Vagina (tissue), 2 donors: ENCODE measurements around the gene SCD5.

ENCODE experiments used
- POLR2A ChIP-seq, 2 donors: fragments of 450-650 bp; IDR thresholded peaks; one replicate each; pipeline ENCODE4 v1.6.1; 2017; ENCODE audit warnings: antibody characterized with exemption in 2 of 2, mild to moderate bottlenecking in 2 of 2, moderate library complexity in 2 of 2
- TF ChIP-seq, protein P1 (sequence below), 3 experiments: fragments of 450-650 bp in 2 of 3; fragments of 200-600 bp in 1 of 3; sonication (generic) in 1 of 3; IDR thresholded peaks; one replicate each; pipeline ENCODE4 v1.5.1; 2017 to 2019; ENCODE audit warnings: antibody characterized with exemption in 3 of 3, mild to moderate bottlenecking in 2 of 3, moderate library complexity in 2 of 3

DNA sequence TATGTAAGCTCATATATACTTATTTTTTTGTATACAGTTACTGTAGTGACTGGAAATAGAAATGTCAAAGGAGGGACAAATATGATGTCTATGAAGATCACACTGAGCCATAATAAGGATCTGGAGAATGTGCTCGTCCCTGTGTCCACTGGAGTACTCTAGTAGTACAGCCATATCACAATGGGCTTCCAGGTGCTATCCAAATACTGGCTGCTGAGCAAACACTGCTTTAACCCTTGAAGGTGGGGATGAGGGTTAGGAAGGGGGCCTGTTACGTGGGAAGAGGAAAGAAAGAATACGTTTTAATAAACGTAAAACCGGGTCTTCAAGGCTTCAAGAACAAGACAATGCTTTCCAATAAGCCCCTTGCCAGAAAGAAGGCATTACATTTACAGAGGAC lies 207.0 kb downstream of the SCD5 start:
- TF ChIP-seq, protein P1, sequence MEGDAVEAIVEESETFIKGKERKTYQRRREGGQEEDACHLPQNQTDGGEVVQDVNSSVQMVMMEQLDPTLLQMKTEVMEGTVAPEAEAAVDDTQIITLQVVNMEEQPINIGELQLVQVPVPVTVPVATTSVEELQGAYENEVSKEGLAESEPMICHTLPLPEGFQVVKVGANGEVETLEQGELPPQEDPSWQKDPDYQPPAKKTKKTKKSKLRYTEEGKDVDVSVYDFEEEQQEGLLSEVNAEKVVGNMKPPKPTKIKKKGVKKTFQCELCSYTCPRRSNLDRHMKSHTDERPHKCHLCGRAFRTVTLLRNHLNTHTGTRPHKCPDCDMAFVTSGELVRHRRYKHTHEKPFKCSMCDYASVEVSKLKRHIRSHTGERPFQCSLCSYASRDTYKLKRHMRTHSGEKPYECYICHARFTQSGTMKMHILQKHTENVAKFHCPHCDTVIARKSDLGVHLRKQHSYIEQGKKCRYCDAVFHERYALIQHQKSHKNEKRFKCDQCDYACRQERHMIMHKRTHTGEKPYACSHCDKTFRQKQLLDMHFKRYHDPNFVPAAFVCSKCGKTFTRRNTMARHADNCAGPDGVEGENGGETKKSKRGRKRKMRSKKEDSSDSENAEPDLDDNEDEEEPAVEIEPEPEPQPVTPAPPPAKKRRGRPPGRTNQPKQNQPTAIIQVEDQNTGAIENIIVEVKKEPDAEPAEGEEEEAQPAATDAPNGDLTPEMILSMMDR (IDR thresholded peaks at IDR 0.05) = no peak
- no peak for TF ChIP-seq POLR2A (IDR thresholded peaks at IDR 0.05)
